Activated B cell treated with CpG ODN at 0.5 μM for 24 hours (primary cell): ENCODE results near the gene TCP11L2. TPM values are rescaled to one million over a fixed set of nuclear protein-coding genes. Genes with fewer than 3 reads are reported as not detected.
"Not testable (repeated sequence)": the region's sequence is repeated elsewhere in the genome, so short reads cannot be mapped to it uniquely, and the experiment has no call there.

Experiments
- ATAC-seq: fragments of 200-7000 bp; cut with Tn5 transposase; one replicate; pipeline ENCODE4 v1.10.0; 2021; ENCODE audit warnings: low read depth, mild to moderate bottlenecking, moderate library complexity
- CTCF ChIA-PET: fragments of 350-600 bp; sonication (Branson Sonifier 250); formaldehyde crosslinking; loops from one replicate; lab custom pipeline; 2021; ENCODE audit warnings: antibody characterized with exemption; lab: Charles Lee
- POLR2A ChIA-PET: fragments of 350-600 bp; sonication (Branson Sonifier 250); formaldehyde crosslinking; loops from one replicate; lab custom pipeline; 2021; ENCODE audit warnings: antibody characterized with exemption; lab: Charles Lee
- DNase-seq: peaks from one replicate; pipeline ENCODE4 v3.0.0; 2022
- H3K27ac Mint-ChIP-seq: one replicate; pipeline ENCODE4 v1.8.0; 2020; ENCODE audit warnings: mixed read lengths
- H3K27me3 Mint-ChIP-seq: one replicate; pipeline ENCODE4 v1.8.0; 2021; ENCODE audit warnings: mixed read lengths
- H3K36me3 Mint-ChIP-seq: one replicate; pipeline ENCODE4 v1.8.0; 2021; ENCODE audit warnings: low read depth, mixed read lengths
- H3K4me1 Mint-ChIP-seq: one replicate; pipeline ENCODE4 v1.8.0; 2021; ENCODE audit warnings: mixed read lengths
- H3K4me3 Mint-ChIP-seq: one replicate; pipeline ENCODE4 v1.8.0; 2020; ENCODE audit warnings: mild to moderate bottlenecking, mixed read lengths
- H3K9me3 Mint-ChIP-seq: one replicate; pipeline ENCODE4 v1.8.0; 2020; ENCODE audit warnings: mixed read lengths
- intact Hi-C: fragments of 100-400 bp; cut with micrococcal nuclease; formaldehyde crosslinking; loops from one replicate; pipeline ENCODE4 v1.15.1; 2024
- total RNA-seq: library from RNA; stranded (reverse); gene quantifications from 2 replicates; pipeline ENCODE4 v1.2.3, GENCODE V29; 2022
- TF ChIP-seq, protein P1 (sequence below): fragments of 200-600 bp; IDR thresholded peaks from one replicate; pipeline ENCODE4 v1.8.0; 2022; ENCODE audit warnings: antibody characterized with exemption, mild to moderate bottlenecking

The TCP11L2 gene
- total RNA-seq, 1 donor from 2014 or later, result 52.5 TPM

GRCh38 chr12:106281804-106282203, 20.7 kb upstream of the TCP11L2 start:
- Mint-ChIP-seq H3K27me3 (peaks cover 5% of the 10 kb centered on the region), H3K27ac (no peak overlapping the region), H3K4me3 (no peak overlapping the region), H3K9me3 (peaks cover 4% of the 10 kb centered on the region), H3K36me3 (peaks cover 3% of the 10 kb centered on the region), H3K4me1 (peaks cover 31% of the 10 kb centered on the region)
- POLR2A ChIA-PET, result interaction anchor here (1.4 to 1.9 kb wide), 4 partner anchors 21 to 55 kb away, joined by 4 to 25 read pairs (median 12); partner anchors contain the start of gene TCP11L2
- CTCF ChIA-PET, result interaction anchor here (0.9 to 4.1 kb wide), 20 partner anchors 8 to 861 kb away, joined by 3 to 140 read pairs (median 7); partner anchors contain the start of genes CKAP4, POLR3B, TCP11L2 and TMEM263
- intact Hi-C loops, result loop anchor here (1.0 to 2.0 kb wide), 5 partner anchors 9 to 861 kb away; no protein-coding TSS in a partner anchor
- no peak for ATAC-seq
- TF ChIP-seq, protein P1, sequence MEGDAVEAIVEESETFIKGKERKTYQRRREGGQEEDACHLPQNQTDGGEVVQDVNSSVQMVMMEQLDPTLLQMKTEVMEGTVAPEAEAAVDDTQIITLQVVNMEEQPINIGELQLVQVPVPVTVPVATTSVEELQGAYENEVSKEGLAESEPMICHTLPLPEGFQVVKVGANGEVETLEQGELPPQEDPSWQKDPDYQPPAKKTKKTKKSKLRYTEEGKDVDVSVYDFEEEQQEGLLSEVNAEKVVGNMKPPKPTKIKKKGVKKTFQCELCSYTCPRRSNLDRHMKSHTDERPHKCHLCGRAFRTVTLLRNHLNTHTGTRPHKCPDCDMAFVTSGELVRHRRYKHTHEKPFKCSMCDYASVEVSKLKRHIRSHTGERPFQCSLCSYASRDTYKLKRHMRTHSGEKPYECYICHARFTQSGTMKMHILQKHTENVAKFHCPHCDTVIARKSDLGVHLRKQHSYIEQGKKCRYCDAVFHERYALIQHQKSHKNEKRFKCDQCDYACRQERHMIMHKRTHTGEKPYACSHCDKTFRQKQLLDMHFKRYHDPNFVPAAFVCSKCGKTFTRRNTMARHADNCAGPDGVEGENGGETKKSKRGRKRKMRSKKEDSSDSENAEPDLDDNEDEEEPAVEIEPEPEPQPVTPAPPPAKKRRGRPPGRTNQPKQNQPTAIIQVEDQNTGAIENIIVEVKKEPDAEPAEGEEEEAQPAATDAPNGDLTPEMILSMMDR, result no peak
- no peak for DNase-seq

- TF ChIP-seq, protein P1, result peak; percentile 76
- Mint-ChIP-seq H3K27ac (no peak overlapping the region), H3K4me3 (no peak overlapping the region), H3K4me1 (peaks cover 29% of the 10 kb centered on the region), H3K36me3 (peaks cover 3% of the 10 kb centered on the region), H3K27me3 (peaks cover 5% of the 10 kb centered on the region), H3K9me3 (peaks cover 4% of the 10 kb centered on the region)
- DNase-seq (no peak), ATAC-seq (peak; percentile 84)
- CTCF ChIA-PET, result interaction anchor here (0.6 to 4.1 kb wide), 25 partner anchors 9 to 862 kb away, joined by 3 to 140 read pairs (median 5); partner anchors contain the start of genes CKAP4, POLR3B, TCP11L2 and TMEM263
- intact Hi-C loops, result loop anchor here (1.0 to 2.0 kb wide), 5 partner anchors 9 to 862 kb away; no protein-coding TSS in a partner anchor
- POLR2A ChIA-PET, result interaction anchor here (1.4 to 1.9 kb wide), 4 partner anchors 20 to 56 kb away, joined by 4 to 25 read pairs (median 12); partner anchors contain the start of gene TCP11L2
Observed at GRCh38 chr12:106282457-106283097, 20.0 kb upstream of the TCP11L2 start.

DNA sequence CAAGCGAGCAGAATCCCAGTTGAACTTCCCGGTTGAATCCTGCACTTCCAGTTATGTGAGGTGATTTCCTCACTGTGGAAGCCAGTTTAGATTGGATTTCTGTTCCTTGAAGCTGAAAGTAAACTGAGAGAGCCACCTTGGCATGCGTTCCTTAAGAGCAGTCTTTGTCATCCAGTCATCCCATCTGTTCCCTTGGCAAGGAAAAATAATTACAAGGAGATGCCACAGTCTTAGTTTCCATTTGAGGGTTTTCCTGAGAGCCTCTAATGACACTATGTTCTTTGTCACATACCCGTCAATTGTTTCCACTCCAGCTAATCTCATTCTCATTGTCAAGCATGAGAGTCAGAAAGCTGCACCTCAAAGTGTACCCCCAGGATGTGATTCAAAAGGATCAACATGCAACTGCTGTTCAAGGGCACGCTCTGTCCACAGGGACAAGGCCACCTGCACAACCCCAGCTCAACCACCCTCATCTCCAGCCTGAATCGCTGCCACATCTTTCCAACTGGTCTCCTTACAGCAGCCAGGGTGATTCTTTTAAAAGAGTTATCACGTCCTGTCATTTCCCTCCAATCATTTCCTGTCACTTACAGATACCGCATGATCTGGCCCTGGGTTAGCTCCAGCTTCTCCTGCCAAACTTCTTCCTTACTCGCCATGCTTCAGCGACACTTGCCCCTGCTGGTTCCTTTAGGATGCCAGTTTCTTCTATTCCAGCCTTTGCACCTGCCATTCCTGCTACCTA, 18.0 kb upstream of the TCP11L2 start:
- TF ChIP-seq, protein P1, result no peak
- peaks cover 41% of the 10 kb centered on the region for H3K4me1 Mint-ChIP-seq
- H3K27ac Mint-ChIP-seq, result peak overlapping the region; percentile 6
- peaks cover 2% of the 10 kb centered on the region for H3K27me3 Mint-ChIP-seq
- no peak overlapping the region for H3K4me3 Mint-ChIP-seq
- CTCF ChIA-PET, result interaction anchor here (3.8 to 4.1 kb wide), 3 partner anchors 16 to 61 kb away, joined by 24 to 140 read pairs (median 31); no protein-coding TSS in a partner anchor
- intact Hi-C loops, result no loop called here
- POLR2A ChIA-PET, result interaction anchor here (1.3 to 3.0 kb wide), 2 partner anchors 18 to 57 kb away, joined by 4 to 27 read pairs; partner anchors contain the start of gene TCP11L2
- no peak for ATAC-seq
- no peak for DNase-seq
- peaks cover 3% of the 10 kb centered on the region for H3K36me3 Mint-ChIP-seq
- peaks cover 4% of the 10 kb centered on the region for H3K9me3 Mint-ChIP-seq

DNA sequence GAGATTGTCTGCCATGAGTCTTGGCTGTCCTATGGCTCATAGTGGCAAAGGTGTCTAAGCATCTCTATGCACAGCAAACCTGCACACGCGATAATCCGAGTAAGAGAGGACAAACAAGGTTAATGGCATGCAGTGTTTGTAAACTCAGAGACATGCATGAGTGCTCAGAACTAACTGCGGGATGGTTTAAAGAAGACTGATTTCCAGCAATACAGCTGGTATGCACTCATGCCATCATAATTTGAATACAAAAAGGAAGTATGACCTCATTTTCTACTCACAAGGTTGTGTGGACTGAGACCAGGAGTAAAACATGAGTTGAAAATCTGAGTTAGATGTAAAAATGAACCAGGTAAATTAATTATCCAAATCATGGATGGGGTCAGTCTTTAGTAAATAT, 16.6 kb upstream of the TCP11L2 start:
- no peak for DNase-seq
- Mint-ChIP-seq H3K36me3 (peaks cover 3% of the 10 kb centered on the region), H3K9me3 (peaks cover 4% of the 10 kb centered on the region), H3K4me3 (peak overlapping the region; percentile 22), H3K27ac (no peak overlapping the region), H3K4me1 (peaks cover 41% of the 10 kb centered on the region), H3K27me3 (peaks cover 2% of the 10 kb centered on the region)
- TF ChIP-seq, protein P1, result no peak
- intact Hi-C loops, result loop anchor here (1.0 kb wide), 2 partner anchors 10 to 15 kb away; no protein-coding TSS in a partner anchor
- ChIA-PET CTCF (interaction anchor here (1.0 kb wide), 1 partner anchor 10 kb away, joined by 3 read pairs; no protein-coding TSS in a partner anchor), POLR2A (interaction anchor here (1.2 to 3.0 kb wide), 2 partner anchors 16 to 22 kb away, joined by 3 to 27 read pairs; partner anchors contain the start of gene TCP11L2)
- peak; percentile 60 for ATAC-seq

DNA sequence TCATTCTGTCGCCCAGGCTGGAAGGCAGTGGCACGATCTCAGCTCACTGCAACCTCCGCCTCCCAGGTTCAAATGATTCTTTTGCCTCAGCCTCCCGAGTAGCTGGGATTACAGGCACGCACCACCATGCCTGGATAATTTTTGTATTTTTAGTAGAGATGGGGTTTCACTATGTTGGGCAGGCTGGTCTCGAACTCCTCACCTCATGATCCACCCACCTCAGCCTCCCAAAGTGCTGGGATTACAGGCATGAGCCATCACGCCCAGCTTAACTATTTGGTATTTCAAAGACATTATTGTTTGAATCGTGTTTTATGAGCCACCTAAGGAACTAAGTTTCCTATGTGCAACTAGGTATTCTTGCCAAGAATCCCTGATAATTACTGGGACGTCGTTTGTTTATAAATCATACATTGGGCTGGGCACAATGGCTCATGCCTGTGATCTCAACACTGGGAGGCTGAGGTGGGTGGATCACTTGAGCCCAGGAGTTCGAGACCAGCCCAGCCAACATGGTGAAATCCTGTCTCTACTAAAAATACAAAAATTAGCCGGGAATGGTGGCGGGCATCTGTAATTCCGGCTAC, 15.9 kb upstream of the TCP11L2 start:
- CTCF ChIA-PET, H3K36me3 Mint-ChIP-seq, H3K27ac Mint-ChIP-seq, H3K9me3 Mint-ChIP-seq, H3K4me3 Mint-ChIP-seq, ATAC-seq, DNase-seq, H3K27me3 Mint-ChIP-seq: not testable (repeated sequence)
- POLR2A ChIA-PET, result interaction anchor here (1.2 to 3.0 kb wide), 2 partner anchors 15 to 22 kb away, joined by 3 to 27 read pairs; partner anchors contain the start of gene TCP11L2
- intact Hi-C loops, result loop anchor here (1.0 kb wide), 2 partner anchors 10 to 15 kb away; no protein-coding TSS in a partner anchor
- H3K4me1 Mint-ChIP-seq, result peaks cover 41% of the 10 kb centered on the region
